Fibroblast of pulmonary artery (primary cell): Measurements from ENCODE around the gene ARL4C.

Source experiments
- DNase-seq: peaks from one replicate; pipeline ENCODE4 v3.0.0-alpha.2; 2010; ENCODE audit warnings: low read depth
- H3K4me3 ChIP-seq: replicated peaks from 2 replicates; pipeline ENCODE4 v1.5.1; 2011; ENCODE audit warnings: low read depth, mild to moderate bottlenecking, control low read depth, low read length, moderate library complexity
- TF ChIP-seq, protein P1 (sequence below): IDR thresholded peaks from 2 replicates; pipeline ENCODE4 v1.5.1; 2011; ENCODE audit warnings: mild to moderate bottlenecking, control low read depth, low read length, inconsistent platforms; ENCODE audit errors: missing control alignments

Gene ARL4C

DNA sequence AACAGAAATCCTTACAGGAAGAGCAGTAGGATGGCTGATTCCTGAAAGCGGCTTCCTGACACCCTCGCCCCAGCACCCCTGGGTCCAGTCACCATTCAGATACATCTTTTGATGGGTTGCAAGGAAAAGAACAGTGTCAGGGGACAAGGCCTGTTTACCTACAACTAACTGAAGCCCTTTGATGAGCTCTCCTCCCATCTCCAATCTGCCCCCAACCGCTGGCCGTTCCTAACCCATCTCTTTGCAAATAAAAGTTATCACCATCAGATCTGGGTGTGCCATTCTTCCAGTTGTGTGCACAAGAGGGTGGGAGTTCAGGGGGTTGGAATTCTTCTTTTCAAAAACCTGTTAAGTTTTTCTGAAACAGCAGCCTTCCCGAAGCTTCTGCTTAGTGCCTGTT, 48.9 kb downstream of the ARL4C start:
- DNase-seq = no peak
- TF ChIP-seq, protein P1, sequence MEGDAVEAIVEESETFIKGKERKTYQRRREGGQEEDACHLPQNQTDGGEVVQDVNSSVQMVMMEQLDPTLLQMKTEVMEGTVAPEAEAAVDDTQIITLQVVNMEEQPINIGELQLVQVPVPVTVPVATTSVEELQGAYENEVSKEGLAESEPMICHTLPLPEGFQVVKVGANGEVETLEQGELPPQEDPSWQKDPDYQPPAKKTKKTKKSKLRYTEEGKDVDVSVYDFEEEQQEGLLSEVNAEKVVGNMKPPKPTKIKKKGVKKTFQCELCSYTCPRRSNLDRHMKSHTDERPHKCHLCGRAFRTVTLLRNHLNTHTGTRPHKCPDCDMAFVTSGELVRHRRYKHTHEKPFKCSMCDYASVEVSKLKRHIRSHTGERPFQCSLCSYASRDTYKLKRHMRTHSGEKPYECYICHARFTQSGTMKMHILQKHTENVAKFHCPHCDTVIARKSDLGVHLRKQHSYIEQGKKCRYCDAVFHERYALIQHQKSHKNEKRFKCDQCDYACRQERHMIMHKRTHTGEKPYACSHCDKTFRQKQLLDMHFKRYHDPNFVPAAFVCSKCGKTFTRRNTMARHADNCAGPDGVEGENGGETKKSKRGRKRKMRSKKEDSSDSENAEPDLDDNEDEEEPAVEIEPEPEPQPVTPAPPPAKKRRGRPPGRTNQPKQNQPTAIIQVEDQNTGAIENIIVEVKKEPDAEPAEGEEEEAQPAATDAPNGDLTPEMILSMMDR = no peak
- no peak overlapping the region for H3K4me3 ChIP-seq

DNA sequence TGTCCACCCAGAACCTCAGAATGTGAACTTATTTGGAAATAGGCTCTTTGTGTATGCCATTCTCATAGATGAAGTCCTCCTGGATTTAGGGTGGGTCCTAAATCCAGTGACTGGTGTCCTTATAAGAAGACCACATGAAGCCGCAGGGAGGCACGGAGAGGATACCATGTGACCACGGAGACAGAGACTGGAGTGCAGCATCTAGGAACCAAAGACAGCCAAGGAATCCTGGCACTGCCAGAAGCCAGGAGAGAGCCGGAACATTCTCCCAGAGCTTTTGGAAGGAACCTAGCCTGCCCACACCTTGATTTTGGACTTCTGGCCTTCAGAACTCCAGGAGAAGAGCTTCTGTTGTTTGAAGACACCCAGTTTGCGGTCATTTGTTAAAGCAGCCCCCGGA, 49.7 kb downstream of the ARL4C start:
- no peak for DNase-seq
- TF ChIP-seq, protein P1 = no peak
- no peak overlapping the region for H3K4me3 ChIP-seq

DNA sequence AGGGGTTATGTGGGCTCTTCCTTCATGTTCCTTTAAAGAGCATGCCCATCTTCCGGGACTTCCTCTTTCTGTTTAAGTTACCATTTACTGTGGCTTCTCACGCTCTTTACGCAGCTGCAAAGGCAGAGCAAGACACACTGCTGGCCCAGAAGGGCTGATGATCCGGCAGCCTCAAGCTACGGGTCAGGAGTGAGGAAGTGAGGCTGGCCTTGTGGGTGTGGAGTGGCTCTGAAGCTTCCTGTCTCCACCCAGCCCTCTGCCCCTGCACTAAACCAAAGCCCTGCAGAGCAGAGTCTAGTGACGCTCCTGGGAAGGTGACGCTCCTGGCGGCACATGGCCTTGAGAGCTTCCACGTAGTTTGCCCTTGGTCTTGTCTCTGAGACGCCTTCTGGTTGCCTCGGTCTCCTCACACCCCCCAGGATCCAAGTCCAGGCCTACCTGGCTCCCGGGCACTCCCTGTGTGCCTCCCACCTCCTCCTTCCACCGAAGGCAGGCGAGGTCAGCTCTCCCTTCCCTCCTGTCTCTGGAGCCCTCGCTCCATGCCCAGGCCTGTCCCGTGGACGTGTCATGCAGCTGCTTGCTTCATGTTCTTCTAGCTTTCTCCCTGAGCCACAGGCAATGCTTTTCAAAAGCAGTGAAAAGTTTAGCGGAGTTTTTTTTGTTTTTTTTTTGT, 50.3 kb downstream of the ARL4C start:
- TF ChIP-seq, protein P1 = no peak
- DNase-seq = no peak
- H3K4me3 ChIP-seq = no peak overlapping the region

DNA sequence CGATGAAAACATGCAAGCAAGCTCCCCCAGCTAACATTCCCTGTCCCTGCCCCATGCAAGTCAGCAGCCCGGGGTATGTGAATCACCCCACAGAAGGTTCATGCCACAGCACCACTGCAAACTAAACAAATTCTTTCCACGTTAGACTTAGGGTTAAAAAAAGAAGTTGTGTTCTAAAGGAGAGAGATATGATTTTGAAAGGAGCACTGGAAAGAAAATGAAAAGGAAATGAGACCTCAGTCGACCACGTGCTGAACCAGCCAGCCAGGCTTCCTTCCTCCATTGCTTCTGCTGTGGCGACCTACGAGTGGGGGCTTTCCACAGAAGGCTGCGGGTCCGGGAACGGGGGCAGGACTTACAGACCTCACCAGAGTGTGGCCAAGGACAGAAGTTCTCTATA, 52.0 kb downstream of the ARL4C start:
- H3K4me3 ChIP-seq = no peak overlapping the region
- DNase-seq = peak; percentile 81
- TF ChIP-seq, protein P1 = no peak

DNA sequence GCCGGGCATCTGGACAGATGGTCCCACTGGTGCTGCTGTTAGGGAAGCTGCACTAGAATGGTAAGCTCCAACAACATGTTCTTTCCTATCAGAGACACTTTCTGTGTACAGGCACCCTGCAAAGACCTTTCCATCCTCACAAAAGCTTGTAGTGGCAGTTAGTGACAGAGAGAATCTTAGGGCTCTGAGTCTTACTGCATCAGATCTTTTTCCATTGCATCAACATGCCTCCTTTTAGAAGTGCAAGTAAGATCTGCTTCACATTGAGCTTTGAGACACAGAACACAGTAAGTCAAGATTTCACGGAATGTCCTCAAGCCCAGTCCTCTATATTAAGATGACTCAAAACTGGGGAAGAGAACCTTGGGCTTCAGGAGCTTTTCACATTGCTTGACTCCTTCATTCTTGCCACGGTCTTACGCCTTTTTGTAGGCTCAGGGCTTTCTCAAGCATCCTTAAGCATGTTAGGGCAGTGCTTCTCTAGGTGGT, 52.6 kb downstream of the ARL4C start:
- no peak overlapping the region for H3K4me3 ChIP-seq
- DNase-seq = no peak
- TF ChIP-seq, protein P1 = no peak
